ENCODE measurements around the gene BMS1. TPM values are rescaled to one million over a fixed set of nuclear protein-coding genes. Genes with fewer than 3 reads are reported as not detected.

The BMS1 gene
- total and polyA plus RNA-seq, 2 of the 13 experiments (the other 11 are each of a cell fraction or from before 2014, with no cell fraction given) = 3.9 to 25.2 TPM

GRCh38 chr10:42782446-42783180 lies at the start of gene BMS1 (continued):
- TF ChIP-seq RNF2 (conservative IDR thresholded peaks at IDR 0.05; ENCODE audit: low read depth) (peak; percentile 88), ZNF263 (CRISPR knock-in tag; IDR thresholded peaks at IDR 0.05) (peak; percentile 48), MAFF (IDR thresholded peaks at IDR 0.05; ENCODE audit: low read depth, low read length) (no peak; the same call in 1 of the 2 replicates), ZNF235 (CRISPR knock-in tag; IDR thresholded peaks at IDR 0.05; ENCODE audit: borderline replicate concordance) (peak; percentile 86), GATAD2A (CRISPR knock-in tag; IDR thresholded peaks at IDR 0.05) (peak; percentile 69), ZNF589 (CRISPR knock-in tag; conservative IDR thresholded peaks at IDR 0.05) (0 out of 2 replicates have a peak, but pooled peaks have one; percentile 72), MATR3 (CRISPR knock-in tag; IDR thresholded peaks at IDR 0.05) (no peak), ZSCAN9 (CRISPR knock-in tag; IDR thresholded peaks at IDR 0.05; ENCODE audit: borderline replicate concordance) (peak; percentile 87), ZNF569 (CRISPR knock-in tag; IDR thresholded peaks at IDR 0.05; ENCODE audit: borderline replicate concordance) (no peak), RBM39 (IDR thresholded peaks at IDR 0.05; ENCODE audit: low read depth, low read length, poor library complexity, severe bottlenecking) (peak; percentile 97), PAF1 (CRISPR knock-in tag; IDR thresholded peaks at IDR 0.05) (no peak), ZNF34 (CRISPR knock-in tag; IDR thresholded peaks at IDR 0.05; ENCODE audit: borderline replicate concordance) (peak; percentile 94), ZNF136 (CRISPR knock-in tag; IDR thresholded peaks at IDR 0.05; ENCODE audit: low read depth) (peak; percentile 83; the same call in 1 of the 2 replicates), FOXP4 (CRISPR knock-in tag; IDR thresholded peaks at IDR 0.05) (peak; percentile 65), MXD3 (CRISPR knock-in tag; IDR thresholded peaks at IDR 0.05) (peak; percentile 82; the same call in 1 of the 2 replicates), ETV5 (CRISPR knock-in tag; IDR thresholded peaks at IDR 0.05; ENCODE audit: borderline replicate concordance) (peak; percentile 63; the same call in 1 of the 2 replicates), NFE2L1 (CRISPR knock-in tag; IDR thresholded peaks at IDR 0.05; ENCODE audit: borderline replicate concordance) (peak; percentile 56; the same call in 1 of the 2 replicates), SMAD3 (CRISPR knock-in tag; IDR thresholded peaks at IDR 0.05) (peak; percentile 95), ZC3H13 (CRISPR knock-in tag; IDR thresholded peaks at IDR 0.05) (peak; percentile 85)
- TF ChIP-seq, protein P1, sequence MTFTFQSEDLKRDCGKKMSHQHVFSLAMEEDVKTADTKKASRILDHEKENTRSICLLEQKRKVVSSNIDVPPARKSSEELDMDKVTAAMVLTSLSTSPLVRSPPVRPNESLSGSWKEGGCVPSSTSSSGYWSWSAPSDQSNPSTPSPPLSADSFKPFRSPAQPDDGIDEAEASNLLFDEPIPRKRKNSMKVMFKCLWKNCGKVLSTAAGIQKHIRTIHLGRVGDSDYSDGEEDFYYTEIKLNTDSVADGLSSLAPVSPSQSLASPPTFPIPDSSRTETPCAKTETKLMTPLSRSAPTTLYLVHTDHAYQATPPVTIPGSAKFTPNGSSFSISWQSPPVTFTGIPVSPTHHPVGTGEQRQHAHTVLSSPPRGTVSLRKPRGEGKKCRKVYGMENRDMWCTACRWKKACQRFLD (CRISPR knock-in tag; IDR thresholded peaks at IDR 0.05; ENCODE audit: borderline replicate concordance) = peak; percentile 86
- TF ChIP-seq, protein P2, sequence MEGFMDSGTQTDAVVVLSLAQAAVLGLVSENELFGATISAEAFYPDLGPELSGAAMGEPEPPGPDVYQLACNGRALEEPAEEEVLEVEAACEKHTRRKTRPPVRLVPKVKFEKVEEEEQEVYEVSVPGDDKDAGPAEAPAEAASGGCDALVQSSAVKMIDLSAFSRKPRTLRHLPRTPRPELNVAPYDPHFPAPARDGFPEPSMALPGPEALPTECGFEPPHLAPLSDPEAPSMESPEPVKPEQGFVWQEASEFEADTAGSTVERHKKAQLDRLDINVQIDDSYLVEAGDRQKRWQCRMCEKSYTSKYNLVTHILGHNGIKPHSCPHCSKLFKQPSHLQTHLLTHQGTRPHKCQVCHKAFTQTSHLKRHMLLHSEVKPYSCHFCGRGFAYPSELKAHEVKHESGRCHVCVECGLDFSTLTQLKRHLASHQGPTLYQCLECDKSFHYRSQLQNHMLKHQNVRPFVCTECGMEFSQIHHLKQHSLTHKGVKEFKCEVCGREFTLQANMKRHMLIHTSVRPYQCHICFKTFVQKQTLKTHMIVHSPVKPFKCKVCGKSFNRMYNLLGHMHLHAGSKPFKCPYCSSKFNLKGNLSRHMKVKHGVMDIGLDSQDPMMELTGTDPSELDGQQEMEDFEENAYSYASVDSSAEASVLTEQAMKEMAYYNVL (CRISPR knock-in tag; IDR thresholded peaks at IDR 0.05; ENCODE audit: borderline replicate concordance) = peak; percentile 90; the same call in 1 of the 2 replicates
